Activated CD4-positive, alpha-beta T cell treated with anti-CD3 and anti-CD28 coated beads, Interleukin-2, Interleukin-6, amounts not matched to agents 100 ng/mL and 50 ng/mL, durations not matched to agents 16 hours and 8 hours (primary cell): Measurements from ENCODE around the gene PBX1.

ENCODE experiments used
- DNase-seq: peaks from one replicate; pipeline ENCODE4 v3.0.0-alpha.2; 2020

The PBX1 gene

GRCh38 chr1:164790081-164790480 is 231.1 kb downstream of the PBX1 start:
- DNase-seq = no peak

DNA sequence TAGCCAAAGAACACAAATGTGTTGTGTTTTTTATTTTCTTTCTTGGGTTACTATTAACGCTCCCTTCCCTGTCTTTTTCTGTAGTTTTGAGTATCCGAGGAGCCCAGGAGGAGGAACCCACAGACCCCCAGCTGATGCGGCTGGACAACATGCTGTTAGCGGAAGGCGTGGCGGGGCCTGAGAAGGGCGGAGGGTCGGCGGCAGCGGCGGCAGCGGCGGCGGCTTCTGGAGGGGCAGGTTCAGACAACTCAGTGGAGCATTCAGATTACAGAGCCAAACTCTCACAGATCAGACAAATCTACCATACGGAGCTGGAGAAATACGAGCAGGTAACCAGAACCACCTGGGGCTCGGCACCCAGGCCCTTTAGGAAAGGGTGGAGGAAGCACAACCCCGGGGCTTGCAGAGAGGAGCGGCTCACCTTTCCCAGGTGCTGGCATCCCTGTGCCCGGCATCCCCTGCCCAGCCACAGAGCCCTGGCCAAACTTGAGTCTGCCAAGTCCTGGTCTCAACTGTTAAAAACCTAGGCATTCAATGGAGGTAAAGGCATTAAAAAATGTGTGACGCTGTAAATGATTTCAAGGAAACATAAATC is 233.5 kb downstream of the PBX1 start:
- no peak for DNase-seq

DNA sequence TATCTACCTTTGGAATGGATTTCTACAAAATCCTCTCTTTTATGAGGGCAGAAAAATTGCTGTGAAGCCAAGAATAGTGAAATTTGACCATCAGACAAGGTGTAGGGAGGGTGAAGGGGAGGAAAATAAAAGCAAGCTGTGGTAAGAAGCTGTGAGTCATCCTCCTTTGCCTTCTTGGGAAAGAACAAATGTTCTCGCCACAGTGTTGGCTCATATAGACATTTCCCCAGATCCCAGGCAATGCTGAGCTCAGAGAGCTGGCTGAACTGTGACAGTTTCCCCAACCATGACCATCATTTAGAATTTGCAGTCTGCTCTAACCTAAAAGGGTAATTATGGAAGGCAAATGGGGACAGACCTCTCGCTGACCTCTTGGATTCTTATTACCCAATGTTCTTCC is 235.4 kb downstream of the PBX1 start:
- no peak for DNase-seq

DNA sequence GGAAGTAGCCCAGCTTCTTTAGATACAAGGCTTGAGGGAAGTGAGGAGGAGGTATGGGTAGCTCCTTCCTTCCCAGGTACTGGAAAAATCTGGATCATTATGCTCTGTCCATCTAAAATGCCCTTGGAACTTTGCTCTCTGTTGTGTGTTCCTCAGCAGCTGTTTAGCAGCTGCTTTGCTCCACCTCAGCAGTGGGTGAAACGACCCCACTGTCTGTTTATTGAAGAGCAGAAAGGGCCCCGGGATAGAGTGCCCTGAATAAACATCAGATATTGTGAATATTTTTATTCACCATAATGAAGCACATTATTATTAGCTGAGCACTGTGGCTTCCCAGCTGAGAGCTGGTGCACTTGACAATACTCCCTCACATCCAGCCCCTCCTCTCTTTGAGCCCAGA is 237.9 kb downstream of the PBX1 start:
- DNase-seq = no peak

GRCh38 chr1:164801246-164801731 is 242.3 kb downstream of the PBX1 start:
- no peak for DNase-seq

DNA sequence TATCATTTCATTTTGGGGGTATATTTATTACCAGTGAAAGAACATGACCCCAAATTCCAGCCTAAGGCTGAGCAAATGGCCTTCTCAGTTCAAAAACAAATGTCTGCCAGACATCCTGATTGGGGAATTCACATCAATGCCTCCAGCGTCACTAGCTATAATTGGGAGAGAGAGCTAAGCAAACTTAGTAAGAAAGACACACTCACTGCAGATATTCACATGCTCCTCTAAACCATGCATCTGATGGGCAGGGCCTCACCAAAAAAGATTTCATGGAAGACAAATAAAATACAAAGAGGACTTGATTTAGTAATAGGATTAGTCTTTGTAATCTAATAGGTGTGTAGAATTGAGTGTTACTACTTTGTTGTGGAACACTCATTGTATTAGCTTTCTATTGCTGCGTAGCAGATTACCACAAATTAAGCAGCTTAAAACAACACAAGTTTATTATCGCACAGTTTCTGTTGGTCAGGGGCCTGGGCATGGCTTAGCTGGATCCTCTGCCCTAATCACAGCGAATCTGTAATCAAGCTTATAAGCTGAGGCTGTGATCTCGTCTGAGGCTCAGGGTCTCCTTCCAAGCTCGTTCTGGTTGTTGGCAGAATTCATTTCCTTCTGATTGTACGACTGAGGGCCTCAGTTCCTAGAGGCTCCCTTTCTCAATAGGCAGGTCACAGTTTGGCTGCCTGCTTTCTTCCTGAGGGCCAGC is 243.0 kb downstream of the PBX1 start:
- DNase-seq = no peak

- no peak for DNase-seq
Measured at GRCh38 chr1:164802529-164803282, 243.7 kb downstream of the PBX1 start.

- no peak for DNase-seq
Measured at GRCh38 chr1:164803366-164803765, 244.4 kb downstream of the PBX1 start.

- no peak for DNase-seq
Measured at GRCh38 chr1:164804366-164804765, 245.4 kb downstream of the PBX1 start.

- no peak for DNase-seq
Measured at GRCh38 chr1:164805399-164805798, 246.4 kb downstream of the PBX1 start.

DNA sequence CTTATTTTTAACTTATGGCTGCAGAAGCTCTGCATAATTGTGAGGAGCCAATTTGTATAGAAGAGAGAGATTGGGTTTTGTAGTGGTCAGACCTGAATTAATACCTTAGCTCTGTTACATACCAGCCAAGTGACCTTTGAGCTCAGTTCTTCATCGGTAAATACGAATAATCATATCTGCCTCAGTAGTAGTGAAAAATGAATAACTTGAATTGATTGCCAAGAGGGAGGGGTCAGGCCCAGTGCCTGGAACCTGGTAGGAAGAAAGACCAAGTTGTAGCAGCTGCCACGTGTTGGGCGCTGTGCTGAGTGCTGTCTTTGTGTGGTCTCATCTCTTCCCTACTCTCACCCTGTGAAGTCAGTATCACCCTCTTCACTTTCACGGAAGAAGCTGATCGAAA is 247.5 kb downstream of the PBX1 start:
- no peak for DNase-seq

GRCh38 chr1:164813776-164814175 is 254.8 kb downstream of the PBX1 start:
- no peak for DNase-seq

DNA sequence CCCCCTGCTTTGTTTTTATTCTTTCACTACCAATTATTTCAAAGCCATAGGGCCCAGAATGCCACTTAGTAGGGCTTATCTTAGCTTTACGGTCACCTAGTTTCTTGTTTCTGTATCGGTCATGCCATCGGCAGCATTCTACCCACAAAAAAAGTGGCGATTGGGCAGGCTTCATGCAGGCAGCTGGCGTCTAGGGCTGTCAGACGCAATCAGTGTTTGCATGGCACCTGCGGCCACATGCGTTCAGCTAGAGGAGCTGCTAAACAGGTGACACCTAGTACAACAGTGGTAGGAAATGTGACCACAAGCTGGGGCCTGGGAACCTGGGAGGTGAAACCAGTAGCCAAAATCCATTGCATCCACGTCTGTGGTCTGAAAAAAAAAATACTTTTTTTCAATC is 262.7 kb downstream of the PBX1 start:
- DNase-seq = no peak

- no peak for DNase-seq
Measured at GRCh38 chr1:164823486-164824279, 264.7 kb downstream of the PBX1 start.

DNA sequence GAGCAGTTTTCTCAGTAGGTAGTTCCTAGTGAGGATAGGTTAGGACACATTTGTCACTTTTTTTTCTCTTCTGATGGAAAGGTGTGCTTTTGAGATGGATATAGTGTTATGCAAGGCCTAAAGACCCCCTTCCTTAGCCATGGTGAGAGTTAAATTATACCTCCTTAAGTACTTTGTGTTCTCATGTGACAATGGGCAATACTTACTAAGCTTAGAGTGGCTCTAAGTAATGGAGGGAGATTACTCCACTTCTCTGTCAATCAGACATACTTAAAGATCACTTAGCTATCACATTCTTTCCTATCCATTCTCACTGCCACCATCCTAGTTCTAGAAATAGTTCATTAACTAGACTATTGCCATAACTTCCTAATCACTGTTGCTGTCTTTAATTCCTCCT is 265.6 kb downstream of the PBX1 start:
- no peak for DNase-seq

DNA sequence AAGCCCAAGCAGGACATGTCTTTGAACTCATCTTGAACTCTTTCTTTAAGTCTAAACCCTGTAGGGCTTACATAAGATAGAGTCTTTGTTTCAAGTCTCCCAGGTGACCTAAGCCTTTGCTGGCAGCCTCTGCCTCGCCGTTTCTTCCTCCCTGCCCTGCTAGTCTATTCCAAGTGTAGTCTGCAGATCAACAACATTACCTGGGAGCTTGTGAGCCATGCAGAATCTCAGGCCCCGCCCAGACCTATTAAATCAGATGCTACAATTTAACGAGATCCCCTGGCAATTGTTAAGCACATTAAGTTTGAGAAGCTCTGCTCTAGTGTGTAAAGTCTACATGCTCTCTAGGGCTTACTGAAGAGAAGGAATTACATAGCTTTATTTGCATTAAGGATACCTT is 271.6 kb downstream of the PBX1 start:
- DNase-seq = no peak

- no peak for DNase-seq
Measured at GRCh38 chr1:164834641-164835040, 275.7 kb downstream of the PBX1 start.

DNA sequence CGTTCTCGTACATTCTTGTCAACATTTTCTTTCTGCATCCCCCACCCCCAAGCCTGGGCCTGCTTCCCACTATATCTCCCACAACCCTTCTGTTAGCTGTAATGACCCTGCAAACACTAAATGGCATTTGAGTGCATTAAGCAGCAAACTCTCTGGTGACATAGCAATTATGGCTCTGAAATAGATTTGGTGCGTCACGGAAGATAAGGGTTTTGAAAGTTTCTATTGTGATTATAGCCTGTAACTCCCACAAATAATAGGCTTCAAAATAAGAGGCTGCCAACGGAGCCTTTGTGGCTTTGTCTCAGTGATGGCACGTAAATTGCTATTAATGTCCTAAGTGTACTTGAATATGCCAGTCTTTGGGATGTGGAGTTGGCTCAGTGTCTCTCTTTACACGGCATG is 277.6 kb downstream of the PBX1 start:
- no peak for DNase-seq

DNA sequence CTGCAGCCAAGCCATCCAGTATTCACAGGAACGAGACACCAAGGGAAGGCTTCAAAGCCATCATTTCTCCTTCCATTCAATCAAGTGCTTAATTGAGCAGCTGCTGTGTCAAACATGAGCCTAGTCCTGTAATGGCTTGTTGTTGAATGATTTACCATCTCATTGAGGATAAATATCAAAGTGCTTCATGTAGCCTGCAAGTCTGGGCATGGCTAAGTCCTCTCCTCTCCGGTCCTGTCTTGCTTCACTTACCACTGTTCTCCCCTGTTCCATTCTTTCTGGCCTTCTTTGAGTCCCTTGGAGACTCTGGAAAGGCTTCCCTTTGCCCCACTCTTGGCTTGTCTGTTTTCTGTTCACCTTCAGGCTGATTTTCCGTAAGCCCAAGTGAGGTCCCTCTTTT is 279.8 kb downstream of the PBX1 start:
- no peak for DNase-seq

GRCh38 chr1:164840936-164841335 is 282.0 kb downstream of the PBX1 start:
- no peak for DNase-seq

GRCh38 chr1:164841702-164842465 is 282.9 kb downstream of the PBX1 start:
- no peak for DNase-seq

DNA sequence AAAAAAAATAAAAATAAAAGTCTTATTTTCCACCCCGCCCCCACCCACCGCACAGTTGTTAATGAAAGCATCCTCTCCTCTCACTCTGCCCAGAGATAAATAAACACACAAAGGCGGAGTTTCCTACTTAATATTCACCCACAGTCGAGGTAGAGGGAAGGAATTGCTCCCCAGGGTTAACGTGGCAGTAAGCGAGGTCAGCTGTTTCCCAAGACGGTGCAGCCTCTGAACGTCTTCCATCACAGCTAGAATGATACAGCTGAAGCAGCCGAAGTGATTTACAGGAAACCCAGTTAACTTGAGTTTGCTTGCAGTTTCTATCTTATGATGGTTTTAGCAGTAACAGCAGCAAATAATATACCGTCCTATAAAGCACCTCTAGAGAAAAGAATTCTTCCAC is 283.9 kb downstream of the PBX1 start:
- DNase-seq = no peak
